Duodenal mucosa (tissue), 2 donors: ENCODE data around the gene CAPG.
"Not testable (repeated sequence)": the region's sequence is repeated elsewhere in the genome, so short reads cannot be mapped to it uniquely, and the experiment has no call there.

Source experiments
- H3K27ac ChIP-seq: one replicate; pipeline ENCODE4 v1.7.0; 2013; ENCODE audit warnings: low read depth, low read length
- H3K27me3 ChIP-seq, 2 donors: one replicate each; pipeline ENCODE4 v1.7.0; 2013; ENCODE audit warnings: low read length in 2 of 2, control low read depth in 1 of 2; ENCODE audit not compliant: insufficient read depth in 2 of 2, control insufficient read depth in 1 of 2
- H3K36me3 ChIP-seq, 2 donors: one replicate each; pipeline ENCODE4 v1.7.0; 2013; ENCODE audit warnings: low read length in 2 of 2, control low read depth in 1 of 2; ENCODE audit not compliant: insufficient read depth in 2 of 2, control insufficient read depth in 1 of 2
- H3K4me1 ChIP-seq, 2 donors: one replicate each; pipeline ENCODE4 v1.7.0; 2013; ENCODE audit warnings: low read length in 2 of 2, control low read depth in 1 of 2; ENCODE audit not compliant: insufficient read depth in 2 of 2, control insufficient read depth in 1 of 2
- H3K4me3 ChIP-seq, 2 donors: one replicate each; pipeline ENCODE4 v1.7.0; 2013; ENCODE audit warnings: low read length in 2 of 2, low read depth in 1 of 2
- H3K9ac ChIP-seq, 2 donors: one replicate each; pipeline ENCODE4 v1.7.0; 2013; ENCODE audit warnings: low read length in 2 of 2, low read depth in 1 of 2
- H3K9me3 ChIP-seq, 2 donors: one replicate each; pipeline ENCODE4 v1.7.0; 2013; ENCODE audit warnings: low read length in 2 of 2, control low read depth in 1 of 2; ENCODE audit not compliant: control insufficient read depth in 1 of 2

CAPG gene

DNA sequence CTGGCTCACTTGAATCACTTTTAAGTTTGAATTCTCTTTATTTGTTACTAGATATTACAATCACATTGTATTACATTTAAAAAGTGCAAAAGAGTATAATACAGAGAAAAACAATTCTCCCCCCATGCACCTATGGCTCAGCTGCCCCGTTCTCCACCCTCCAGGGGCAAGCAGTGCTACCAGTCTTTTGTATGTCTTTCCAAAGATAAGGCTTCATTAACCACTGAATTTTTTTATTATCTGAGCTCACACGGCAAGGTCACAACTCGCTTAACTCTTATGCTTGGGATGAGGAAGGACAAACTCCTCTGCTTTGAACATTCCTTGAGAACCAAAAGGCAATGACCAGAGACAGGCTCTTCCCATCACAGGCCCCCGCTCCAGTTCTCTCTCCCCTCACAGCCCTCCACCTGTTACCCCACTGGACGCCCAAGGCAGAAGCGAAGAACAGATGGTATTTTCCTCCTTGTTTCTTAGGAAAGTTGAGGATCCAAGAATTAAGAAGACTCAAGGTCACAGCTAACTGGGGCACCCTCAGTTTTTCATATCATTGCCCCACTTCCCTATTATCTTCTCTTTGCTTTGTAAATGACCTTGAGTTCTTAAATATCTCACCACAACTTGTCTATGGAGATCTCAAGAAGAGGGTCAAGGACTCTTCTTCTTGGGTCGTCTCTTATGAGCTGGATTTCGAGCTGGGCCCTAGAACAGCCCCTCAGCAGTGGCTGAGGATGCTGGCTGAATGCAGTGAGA is 38.5 kb upstream of the CAPG start:
- H3K4me3 ChIP-seq: no peak overlapping the region
- peaks cover 4 to 5% of the 10 kb centered on the region in 2 donors for H3K4me1 ChIP-seq
- H3K9ac ChIP-seq: no peak overlapping the region
- H3K27me3 ChIP-seq: no peaks in the 10 kb centered on the region
- no peaks in the 10 kb centered on the region for H3K9me3 ChIP-seq
- H3K36me3 ChIP-seq: no peaks in the 10 kb centered on the region
- H3K27ac ChIP-seq: no peak overlapping the region

GRCh38 chr2:85447222-85447585 is 37.0 kb upstream of the CAPG start:
- Histone ChIP-seq H3K36me3 (no peaks in the 10 kb centered on the region), H3K27ac (no peak overlapping the region), H3K27me3 (no peaks in the 10 kb centered on the region), H3K4me3 (no peak overlapping the region), H3K4me1 (peaks cover 4 to 5% of the 10 kb centered on the region in 2 donors), H3K9ac (no peak overlapping the region), H3K9me3 (no peaks in the 10 kb centered on the region)

DNA sequence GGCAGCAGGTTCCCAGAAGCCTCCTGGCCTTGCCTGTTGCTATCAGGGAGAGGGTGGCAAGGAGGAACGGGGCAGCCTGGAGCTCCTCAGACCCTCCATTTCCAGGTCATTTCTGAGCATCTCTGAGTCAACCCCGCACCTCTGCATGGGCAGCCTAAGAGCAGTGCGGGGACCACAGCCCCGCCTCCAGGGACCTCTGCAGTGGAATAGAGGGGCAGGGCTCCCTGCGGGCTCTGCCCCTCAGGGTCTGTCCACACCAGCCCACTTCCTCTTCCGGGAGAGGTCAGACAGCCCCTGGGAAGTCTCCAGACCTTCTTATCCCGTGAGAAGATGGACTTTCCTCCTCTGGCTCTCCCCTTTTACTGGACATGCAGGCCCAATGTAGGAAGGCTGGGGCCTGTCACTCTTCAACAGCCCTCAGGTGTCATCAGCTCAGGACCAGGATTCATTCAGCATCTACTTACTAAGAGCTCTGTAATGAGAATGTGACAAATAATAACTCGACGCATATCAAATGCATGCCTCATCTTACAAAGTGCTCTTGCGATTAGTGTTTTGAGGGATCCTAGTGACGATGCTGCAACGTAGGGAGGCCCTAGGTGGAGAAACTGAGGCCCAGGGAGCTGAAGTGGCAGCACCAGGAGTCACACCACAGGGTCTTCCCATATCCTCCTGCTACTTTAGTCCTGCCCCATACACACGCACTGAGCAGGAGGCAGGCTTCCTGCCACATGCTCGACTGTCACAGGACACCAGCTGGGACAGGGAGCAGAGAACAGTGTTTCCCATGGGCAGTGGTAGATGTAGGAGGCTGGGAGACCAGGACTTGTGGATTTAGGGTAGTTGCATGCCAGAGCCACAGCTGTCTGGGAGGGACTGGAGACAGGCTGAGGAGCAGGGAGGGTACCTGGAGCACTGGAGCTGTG is 36.4 kb upstream of the CAPG start:
- Histone ChIP-seq H3K36me3 (no peaks in the 10 kb centered on the region), H3K4me3 (no peak overlapping the region), H3K27ac (no peak overlapping the region), H3K4me1 (peaks cover 4 to 5% of the 10 kb centered on the region in 2 donors), H3K9ac (no peak overlapping the region), H3K9me3 (no peaks in the 10 kb centered on the region), H3K27me3 (no peaks in the 10 kb centered on the region)

- H3K4me1 ChIP-seq: peaks cover 4 to 5% of the 10 kb centered on the region in 2 donors
Measured at GRCh38 chr2:85445316-85446295, 35.4 kb upstream of the CAPG start.

DNA sequence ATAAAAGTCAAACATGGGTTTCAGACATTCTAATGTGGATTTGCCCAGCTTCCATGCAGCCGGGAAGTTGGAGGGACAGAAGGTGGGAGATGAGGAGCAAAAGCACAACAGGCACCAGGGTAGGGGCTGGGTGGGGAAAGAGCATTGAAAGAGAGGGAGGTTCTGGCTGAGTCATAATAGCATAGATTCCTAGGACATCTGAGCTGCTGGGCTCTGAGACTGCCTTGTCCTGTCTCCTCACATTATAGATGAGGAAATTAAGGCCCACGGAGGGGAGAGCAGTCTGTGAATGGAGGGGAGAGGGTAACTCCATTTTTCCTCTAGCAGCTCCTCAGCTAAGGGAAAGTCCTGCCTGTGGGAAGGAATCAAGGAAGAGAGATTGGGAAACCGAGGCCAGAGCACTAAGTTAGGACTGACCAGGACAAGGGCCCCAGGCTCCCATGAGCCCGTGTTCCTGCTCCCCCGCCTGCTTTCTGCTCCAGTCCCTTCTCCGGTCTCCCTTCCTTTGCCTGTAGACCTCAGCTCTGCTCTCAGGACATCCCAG is 34.5 kb upstream of the CAPG start:
- no peak overlapping the region for H3K4me3 ChIP-seq
- no peaks in the 10 kb centered on the region for H3K27me3 ChIP-seq
- no peaks in the 10 kb centered on the region for H3K9me3 ChIP-seq
- H3K27ac ChIP-seq: no peak overlapping the region
- peaks cover 4 to 5% of the 10 kb centered on the region in 2 donors for H3K4me1 ChIP-seq
- no peak overlapping the region for H3K9ac ChIP-seq
- no peaks in the 10 kb centered on the region for H3K36me3 ChIP-seq

More at GRCh38 chr2:85445316-85446295, 35.4 kb upstream of the CAPG start:
- H3K27ac ChIP-seq: no peak overlapping the region
- H3K9ac ChIP-seq: peak overlapping the region in 1 of 2 donors; percentile 3
- H3K36me3 ChIP-seq: no peaks in the 10 kb centered on the region
- H3K4me3 ChIP-seq: no peak overlapping the region
- H3K27me3 ChIP-seq: no peaks in the 10 kb centered on the region
- H3K9me3 ChIP-seq: no peaks in the 10 kb centered on the region

DNA sequence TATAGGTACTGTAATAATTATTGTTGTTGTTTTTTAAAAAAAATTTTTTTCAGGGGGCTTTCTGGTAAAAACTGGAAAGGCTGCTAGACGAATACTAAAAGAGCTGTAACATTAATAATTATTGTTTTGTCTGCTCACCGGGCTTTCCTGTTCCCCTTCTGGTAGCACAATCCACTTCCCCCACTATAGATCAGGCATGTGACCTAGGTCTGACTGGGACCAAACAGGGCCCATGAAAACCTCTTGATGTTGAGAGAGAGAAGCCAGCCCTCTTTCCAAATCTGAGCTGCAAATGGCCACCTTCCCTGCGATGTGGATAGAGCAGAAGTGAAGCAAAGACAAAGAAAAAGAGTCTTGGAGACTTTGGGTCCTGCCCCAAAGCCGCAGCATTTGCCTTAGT is 31.7 kb upstream of the CAPG start:
- H3K9me3 ChIP-seq: no peaks in the 10 kb centered on the region
- no peak overlapping the region for H3K9ac ChIP-seq
- no peak overlapping the region for H3K27ac ChIP-seq
- no peak overlapping the region for H3K4me3 ChIP-seq
- no peaks in the 10 kb centered on the region for H3K36me3 ChIP-seq
- H3K4me1 ChIP-seq: peaks cover 13 to 24% of the 10 kb centered on the region in 2 donors
- no peaks in the 10 kb centered on the region for H3K27me3 ChIP-seq

GRCh38 chr2:85440729-85441128 is 30.6 kb upstream of the CAPG start:
- no peak overlapping the region for H3K27ac ChIP-seq
- no peaks in the 10 kb centered on the region for H3K27me3 ChIP-seq
- H3K9ac ChIP-seq: no peak overlapping the region
- no peak overlapping the region for H3K4me3 ChIP-seq
- H3K4me1 ChIP-seq: peaks cover 17 to 20% of the 10 kb centered on the region in 2 donors
- no peaks in the 10 kb centered on the region for H3K9me3 ChIP-seq
- no peaks in the 10 kb centered on the region for H3K36me3 ChIP-seq

DNA sequence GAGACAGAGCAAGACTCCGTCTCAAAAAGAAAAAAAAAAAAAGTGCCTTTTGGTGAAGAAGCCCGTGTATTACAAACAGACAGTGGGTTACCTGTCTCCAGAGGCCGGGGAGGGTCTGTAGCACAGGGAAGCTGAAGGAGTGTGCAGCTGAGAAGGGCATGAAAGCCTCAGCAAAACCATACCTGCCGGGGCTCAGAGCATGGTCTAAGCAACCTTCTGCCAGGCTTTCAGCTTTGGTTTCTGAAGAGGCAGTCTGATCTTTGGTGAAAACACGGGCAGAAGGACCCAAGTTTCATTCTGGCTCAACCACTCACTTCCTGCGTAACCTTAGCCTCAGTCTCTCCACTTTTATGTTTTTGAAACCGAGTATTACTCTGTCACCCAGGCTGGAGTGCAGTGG is 29.8 kb upstream of the CAPG start:
- Histone ChIP-seq H3K9me3 (no peaks in the 10 kb centered on the region), H3K9ac (no peak overlapping the region), H3K36me3 (no peaks in the 10 kb centered on the region), H3K4me3 (no peak overlapping the region), H3K27me3 (no peaks in the 10 kb centered on the region), H3K4me1 (peaks cover 22 to 24% of the 10 kb centered on the region in 2 donors), H3K27ac (no peak overlapping the region)

GRCh38 chr2:85439569-85439968 is 29.4 kb upstream of the CAPG start:
- H3K27me3 ChIP-seq, H3K27ac ChIP-seq, H3K4me3 ChIP-seq, H3K9me3 ChIP-seq, H3K36me3 ChIP-seq, H3K9ac ChIP-seq: not testable (repeated sequence)
- H3K4me1 ChIP-seq: peaks cover 23 to 26% of the 10 kb centered on the region in 2 donors
